ENCODE measurements around the gene OSER1.

The OSER1 gene

GRCh38 chr20:44223721-44224120 lies 13.2 kb upstream of the OSER1 start:
- FAIRE-seq = no peak

- no peak for FAIRE-seq
These were observed 12.2 kb upstream of the OSER1 start for GRCh38 chr20:44222633-44223368.

- FAIRE-seq = no peak
These were observed 11.5 kb upstream of the OSER1 start for GRCh38 chr20:44222027-44222426.

- no peak for FAIRE-seq
These were observed 10.9 kb upstream of the OSER1 start for GRCh38 chr20:44221368-44221954.

- no peak for FAIRE-seq
These were observed 9.2 kb upstream of the OSER1 start for GRCh38 chr20:44219791-44220190.

GRCh38 chr20:44219170-44219730 lies 8.7 kb upstream of the OSER1 start:
- FAIRE-seq = no peak

GRCh38 chr20:44218446-44218845 lies 7.9 kb upstream of the OSER1 start:
- no peak for FAIRE-seq

GRCh38 chr20:44217342-44218092 lies 6.9 kb upstream of the OSER1 start:
- FAIRE-seq = peak; percentile 27

- FAIRE-seq = no peak
These were observed 4.6 kb upstream of the OSER1 start for GRCh38 chr20:44215125-44215524.

- no peak for FAIRE-seq
These were observed 2.2 kb upstream of the OSER1 start for GRCh38 chr20:44212792-44213191.

GRCh38 chr20:44211177-44212039 lies 837 bp upstream of the OSER1 start:
- FAIRE-seq = no peak

- FAIRE-seq = no peak
These were observed 725 bp downstream of the OSER1 start for GRCh38 chr20:44209686-44210405.

- FAIRE-seq = no peak
These were observed 1.8 kb downstream of the OSER1 start for GRCh38 chr20:44208770-44209169.

GRCh38 chr20:44208165-44208564 lies 2.4 kb downstream of the OSER1 start:
- no peak for FAIRE-seq

- FAIRE-seq = no peak
These were observed 3.3 kb downstream of the OSER1 start for GRCh38 chr20:44207126-44207723.

GRCh38 chr20:44206132-44206531 lies 4.4 kb downstream of the OSER1 start:
- no peak for FAIRE-seq

- no peak for FAIRE-seq
These were observed 5.7 kb downstream of the OSER1 start for GRCh38 chr20:44204832-44205215.

GRCh38 chr20:44204156-44204831 lies 6.3 kb downstream of the OSER1 start:
- FAIRE-seq = no peak

- no peak for FAIRE-seq
These were observed 7.4 kb downstream of the OSER1 start for GRCh38 chr20:44203161-44203560.

- FAIRE-seq = no peak
These were observed 9.6 kb downstream of the OSER1 start for GRCh38 chr20:44200983-44201382.

- FAIRE-seq = no peak
These were observed 10.2 kb downstream of the OSER1 start for GRCh38 chr20:44200371-44200770.

All from G401.6 (cell line).